HG02973 (cell line): ENCODE data around the gene ACSL1.
"Not testable (repeated sequence)": the region's sequence is repeated elsewhere in the genome, so short reads cannot be mapped to it uniquely, and the experiment has no call there.

Source experiments
- ATAC-seq: cut with Tn5 transposase; IDR thresholded peaks from one replicate; pipeline ENCODE4 v1.9.1; 2021; ENCODE audit warnings: moderate library complexity; ENCODE audit not compliant: unreplicated experiment

The ACSL1 gene

DNA sequence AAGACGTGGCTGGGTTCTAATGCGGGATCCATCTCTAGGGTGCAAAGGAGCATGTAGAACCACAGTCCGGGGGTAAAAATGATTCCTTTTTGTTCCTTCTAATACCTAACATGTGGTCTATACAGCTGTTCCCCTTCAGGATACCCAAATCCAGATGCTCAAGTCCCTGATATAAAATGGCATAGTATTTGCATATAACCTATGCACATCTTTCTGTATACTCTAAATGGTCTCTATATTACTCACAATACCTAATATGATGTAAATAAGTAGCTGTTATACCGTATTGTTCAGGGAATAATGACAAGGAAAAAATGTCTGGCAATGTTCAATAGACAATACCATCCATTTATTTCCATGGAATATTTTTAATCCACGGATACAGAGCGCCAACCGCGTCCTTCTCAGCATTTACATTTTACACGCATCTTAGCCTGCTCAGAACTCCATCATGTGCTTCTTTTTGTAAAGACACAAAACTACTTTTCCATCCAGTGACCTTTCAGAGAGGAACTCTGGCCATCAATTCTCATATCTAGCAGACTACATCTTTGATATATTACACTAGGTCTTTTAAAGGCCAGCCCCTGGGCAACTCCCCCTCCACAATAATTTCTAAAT is 31.9 kb downstream of the ACSL1 start:
- ATAC-seq = no peak

DNA sequence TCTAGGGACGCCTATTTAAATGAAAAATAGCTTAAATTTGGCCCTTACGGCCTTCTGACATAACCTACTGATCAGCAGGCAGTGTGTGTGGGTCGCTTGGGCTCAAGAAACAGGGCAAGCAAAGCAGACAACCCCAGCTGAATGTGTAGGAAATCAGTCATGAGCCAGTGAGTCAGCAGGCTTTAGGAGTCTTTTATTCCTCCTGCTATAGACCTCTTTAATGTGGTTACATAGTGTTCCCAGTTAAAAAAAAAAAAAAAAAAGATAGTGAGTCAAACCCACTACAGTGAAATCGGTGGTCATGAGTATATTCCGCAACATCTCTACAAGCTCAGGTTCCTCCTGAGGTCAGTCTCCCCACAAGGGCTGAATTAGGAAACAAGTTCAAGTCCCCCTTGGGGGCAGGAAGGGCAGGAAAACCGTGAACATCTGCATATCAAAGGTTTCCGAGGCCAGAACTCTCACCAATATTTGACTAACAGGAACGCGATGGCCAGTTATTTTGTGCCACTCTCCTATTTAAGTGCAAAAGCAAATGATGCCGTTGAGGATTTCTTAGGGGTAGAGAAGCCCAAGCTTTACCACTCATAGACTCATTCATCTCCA is 32.7 kb downstream of the ACSL1 start:
- no peak for ATAC-seq

DNA sequence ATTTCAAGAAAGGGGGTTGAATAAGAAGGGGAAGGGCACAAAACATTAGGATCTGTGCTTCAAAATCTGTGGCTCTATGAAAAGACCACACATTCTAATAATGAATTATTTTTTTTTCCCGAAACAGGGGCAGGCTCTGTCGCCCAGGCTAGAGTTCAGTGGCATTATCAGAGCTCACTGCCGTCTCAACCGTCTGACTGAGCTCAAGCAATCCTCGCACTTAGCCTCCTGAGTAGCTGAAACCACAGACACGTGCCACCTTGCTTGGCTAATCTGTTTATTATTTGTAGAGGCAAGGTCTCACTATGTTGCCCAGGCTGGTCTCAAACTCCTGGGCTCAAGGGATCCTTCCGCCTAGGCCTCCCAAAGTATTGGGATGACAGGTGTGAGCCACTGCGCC is 33.4 kb downstream of the ACSL1 start:
- ATAC-seq = no peak

DNA sequence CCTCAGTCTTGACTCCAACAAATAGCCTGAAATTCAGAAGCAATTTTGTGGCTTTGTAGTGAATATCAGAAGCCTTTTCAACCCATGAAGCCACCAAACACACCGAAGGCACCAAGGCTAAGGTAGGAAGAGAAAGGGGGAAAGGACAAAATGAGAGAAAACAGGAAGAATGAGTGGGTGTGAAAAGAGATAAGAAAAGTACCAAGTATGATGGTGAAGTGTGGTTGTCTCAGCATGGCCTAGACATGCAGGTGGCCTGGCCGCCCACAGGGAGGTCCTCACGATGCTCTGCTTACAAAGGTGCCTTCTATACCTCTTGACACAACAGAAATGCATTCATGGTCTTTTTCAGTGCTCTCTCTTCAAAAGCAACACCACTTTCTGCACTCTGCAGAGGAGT is 34.9 kb downstream of the ACSL1 start:
- ATAC-seq = no peak

DNA sequence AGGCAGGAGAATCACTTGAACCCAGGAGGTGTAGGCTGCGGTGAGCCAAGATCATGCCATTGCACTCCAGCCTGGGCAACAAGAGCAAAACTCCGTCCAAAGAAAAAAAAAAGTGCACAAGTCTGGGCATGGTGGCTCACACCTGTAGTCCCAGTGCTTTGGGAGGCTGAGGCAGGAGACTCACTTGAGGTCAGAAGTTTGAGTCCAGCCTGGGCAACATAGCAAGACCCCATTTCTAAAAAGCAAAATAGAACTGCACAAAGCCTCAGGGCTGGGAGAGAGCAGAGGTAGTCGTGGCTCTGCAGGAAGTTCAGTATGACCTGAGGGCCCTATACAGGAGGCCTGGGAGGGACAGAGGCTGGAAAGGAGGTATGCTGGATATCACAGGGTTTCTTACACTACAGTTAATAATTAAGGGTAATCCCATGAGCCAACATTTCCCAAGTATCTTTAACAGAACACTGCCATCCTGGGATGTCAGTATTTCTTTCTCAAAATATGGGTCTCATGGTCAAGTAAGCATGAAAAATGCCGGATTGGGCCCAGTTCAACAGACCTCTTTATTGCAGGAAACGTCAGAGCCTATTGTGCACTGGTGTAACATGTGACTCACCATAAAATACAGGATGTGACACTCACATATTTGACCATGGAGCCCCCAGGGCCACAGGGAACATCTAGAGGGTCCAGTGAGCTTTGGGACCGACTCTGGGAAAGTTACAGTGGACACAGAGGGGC is 37.8 kb downstream of the ACSL1 start:
- ATAC-seq = no peak

DNA sequence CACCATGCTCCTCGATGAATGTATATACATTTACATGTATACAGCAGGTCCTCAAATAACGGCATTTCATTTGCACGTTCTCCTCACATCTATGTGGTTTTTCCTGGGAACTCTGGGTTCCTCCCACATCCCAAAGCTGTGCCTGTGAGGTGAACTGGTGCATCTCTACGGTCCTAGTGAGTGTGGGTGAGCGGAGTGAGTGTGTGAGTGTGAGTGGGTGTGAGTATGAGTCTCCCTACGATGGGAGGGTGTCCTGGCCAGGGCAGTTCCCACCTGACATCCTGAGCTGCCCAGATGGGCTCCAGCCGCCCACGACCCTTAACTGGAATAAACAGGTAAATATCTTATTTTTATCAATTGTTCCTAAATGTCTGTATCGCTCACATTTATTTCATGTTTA is 40.0 kb downstream of the ACSL1 start:
- no peak for ATAC-seq

DNA sequence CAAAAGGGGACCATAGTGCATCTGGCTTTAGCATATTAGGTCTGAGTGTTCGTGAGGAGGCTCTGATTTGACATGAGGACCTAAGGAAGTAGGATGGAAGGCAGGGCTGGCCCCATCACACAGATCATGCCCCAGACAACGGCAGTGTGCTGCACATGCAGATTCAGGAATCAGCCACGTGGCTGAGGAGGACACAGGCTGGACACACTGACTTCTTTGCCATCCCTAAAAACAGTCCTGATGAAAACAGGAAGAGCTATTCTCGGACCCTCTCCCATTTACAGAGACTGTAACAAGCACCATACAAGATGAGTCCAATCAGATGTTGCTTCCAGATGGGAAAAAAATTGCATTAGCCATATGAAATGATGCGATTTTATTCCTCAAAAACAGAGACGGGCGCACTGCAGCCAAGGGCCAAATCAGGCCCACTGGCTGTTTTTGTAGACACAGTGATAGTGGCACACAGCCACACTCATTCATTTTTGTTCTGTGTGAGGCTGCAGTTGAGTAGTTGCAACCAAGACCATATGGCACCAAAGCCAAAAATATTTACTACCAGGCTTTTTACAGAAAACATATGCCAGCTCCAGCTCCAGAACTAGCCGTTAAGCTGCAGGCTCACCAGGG is 41.0 kb downstream of the ACSL1 start:
- ATAC-seq = no peak

DNA sequence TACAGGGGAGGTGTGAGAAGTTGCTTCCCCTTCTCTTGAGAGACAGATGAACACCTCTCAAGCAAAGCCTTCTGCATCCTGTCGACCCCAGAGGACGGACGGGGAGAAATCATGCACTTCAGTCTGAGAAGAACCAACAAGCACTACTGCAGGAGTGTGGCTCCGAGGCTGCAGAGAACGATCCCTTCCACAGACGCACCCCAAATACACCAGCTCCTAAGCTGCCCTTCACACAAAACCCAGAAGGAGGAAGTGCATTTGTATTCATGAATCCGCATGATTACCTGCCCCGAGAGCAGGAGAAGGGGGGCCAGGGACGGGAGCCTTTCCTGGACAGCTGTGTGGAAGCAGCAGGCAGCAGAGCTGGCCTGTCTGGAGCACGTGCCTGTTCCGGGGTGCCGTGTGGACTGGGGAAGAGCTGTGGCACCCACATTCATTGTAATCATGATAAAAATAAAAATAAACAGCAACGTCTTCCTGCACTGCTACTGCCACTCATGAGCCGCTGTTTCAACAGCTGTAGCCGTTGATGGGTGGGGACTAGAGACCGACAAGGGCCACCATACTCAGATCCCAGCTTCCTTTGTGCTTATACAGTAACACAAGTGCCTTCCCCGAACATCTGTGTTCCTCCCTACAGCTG is 42.9 kb downstream of the ACSL1 start:
- ATAC-seq = no peak

DNA sequence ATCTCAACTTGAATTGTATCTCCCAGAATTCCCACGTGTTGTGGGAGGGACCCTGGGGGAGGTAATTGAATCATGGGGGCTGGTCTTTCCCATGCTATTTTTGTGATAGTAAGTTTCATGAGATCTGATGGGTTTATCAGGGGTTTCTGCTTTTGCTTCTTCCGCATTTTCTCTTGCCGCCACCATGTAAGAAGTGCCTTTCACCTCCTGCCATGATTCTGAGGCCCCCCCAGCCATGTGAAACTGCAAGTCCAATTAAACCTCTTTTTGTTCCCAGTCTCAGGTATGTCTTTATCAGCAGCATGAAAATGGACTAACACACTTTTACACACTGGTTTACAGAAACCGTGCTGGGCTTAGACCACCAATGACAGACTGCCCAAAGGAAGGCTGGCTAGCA is 46.6 kb downstream of the ACSL1 start:
- ATAC-seq = not testable (repeated sequence)

DNA sequence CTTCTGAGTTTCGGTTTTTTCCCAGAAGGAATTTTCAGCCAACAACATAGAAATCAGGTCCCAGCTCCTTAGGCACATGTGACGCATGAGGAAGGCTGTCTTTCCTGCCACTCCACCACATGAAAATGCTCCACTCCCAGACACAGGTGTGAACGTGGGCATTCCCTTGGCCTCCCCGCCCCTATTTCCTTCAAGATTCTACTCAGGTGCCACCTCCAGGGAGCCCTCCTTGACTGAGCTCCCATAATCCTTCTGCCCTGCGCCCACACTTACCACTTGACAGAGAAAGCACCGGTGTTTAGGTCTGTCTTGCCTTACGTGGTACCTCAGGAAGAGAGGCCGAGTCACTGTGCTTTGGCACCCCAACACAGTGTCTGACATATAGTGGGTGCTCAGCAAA is 47.4 kb downstream of the ACSL1 start:
- no peak for ATAC-seq

DNA sequence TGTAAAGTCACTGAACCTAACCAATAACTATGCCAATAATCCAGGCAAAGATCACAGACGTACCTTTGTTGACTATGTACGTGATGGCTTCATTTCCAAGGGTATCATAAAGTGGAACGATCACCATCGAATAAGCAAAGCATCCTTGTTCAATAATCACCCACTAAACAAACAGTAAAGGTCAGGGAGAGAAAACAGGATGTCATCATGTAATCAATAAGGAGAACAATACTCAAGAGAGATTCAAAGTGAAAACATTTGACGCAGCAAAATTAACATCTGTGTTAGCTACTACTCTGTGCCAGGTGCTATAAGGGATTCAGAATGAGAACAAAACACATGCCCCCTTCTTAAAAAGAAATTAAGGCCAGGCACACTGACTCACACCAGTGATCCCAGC is 48.9 kb downstream of the ACSL1 start:
- no peak for ATAC-seq

DNA sequence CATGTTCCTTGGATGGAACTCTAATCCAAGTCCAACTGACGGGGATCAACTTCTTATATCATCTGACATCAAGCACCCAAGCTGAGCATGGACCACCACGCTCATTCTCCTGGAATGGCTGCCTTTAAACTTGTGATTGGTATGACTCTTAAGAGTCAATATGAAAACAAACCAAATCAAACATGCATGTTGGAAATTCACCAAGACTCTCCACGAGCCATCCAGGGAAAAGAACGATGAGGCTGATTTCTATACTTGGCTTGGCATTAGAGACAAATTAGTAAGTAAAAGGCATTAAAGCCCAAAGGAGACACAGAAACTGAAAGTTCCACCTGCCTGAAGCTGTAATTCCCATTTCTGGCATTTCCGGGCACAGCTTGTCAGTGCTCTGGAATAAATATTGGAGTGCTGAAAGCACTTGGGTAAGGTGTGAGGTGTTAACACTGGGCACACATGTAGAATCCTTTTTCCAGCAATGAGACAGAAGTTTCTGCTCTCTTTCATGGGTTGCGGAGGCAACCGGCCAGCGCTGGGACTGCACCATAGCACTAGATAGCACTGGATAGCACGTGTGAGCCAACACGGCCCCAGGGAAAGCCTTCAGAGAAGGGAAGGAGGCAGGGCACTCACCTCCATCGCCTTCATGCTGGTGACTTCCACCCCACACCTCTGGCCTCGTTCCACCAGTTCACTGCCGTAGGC is 49.8 kb downstream of the ACSL1 start:
- ATAC-seq = no peak

DNA sequence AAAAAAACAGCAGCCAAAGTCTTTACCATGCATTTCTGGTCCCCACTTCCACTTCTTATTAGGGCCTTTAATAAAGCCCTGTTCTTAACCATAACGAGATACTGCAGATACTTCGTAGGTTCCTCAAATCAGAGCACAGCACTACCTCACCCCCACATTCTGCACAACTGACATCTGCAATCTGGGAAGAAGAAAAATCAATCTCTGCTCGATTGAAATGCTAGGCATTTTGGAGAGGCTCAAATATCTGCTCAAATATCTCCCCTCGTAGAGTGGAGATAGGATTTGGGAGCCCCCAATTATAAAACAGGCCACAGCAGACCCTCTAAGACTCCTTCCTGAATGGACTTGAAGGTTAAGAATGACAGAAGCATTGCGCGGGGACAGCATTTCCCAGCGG is 51.6 kb downstream of the ACSL1 start:
- ATAC-seq = no peak

DNA sequence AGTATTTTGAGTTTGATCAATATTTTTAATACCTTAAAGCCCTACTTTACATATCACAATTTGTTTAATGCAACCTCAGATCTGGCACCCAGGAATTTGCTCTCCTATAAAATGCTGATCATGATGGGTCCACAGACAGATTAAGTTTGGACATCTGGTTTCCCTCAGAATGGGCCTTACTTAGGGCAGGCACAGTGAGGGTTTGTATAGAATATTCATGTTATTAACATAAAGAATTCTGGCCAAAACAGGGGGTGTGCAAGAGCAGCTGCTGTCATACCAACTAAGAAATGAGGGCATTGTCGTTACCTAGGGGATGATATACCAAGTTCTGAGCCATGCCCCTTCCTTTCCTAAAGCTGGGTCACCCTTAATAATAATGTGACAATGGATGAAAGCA is 54.4 kb downstream of the ACSL1 start:
- ATAC-seq = no peak

DNA sequence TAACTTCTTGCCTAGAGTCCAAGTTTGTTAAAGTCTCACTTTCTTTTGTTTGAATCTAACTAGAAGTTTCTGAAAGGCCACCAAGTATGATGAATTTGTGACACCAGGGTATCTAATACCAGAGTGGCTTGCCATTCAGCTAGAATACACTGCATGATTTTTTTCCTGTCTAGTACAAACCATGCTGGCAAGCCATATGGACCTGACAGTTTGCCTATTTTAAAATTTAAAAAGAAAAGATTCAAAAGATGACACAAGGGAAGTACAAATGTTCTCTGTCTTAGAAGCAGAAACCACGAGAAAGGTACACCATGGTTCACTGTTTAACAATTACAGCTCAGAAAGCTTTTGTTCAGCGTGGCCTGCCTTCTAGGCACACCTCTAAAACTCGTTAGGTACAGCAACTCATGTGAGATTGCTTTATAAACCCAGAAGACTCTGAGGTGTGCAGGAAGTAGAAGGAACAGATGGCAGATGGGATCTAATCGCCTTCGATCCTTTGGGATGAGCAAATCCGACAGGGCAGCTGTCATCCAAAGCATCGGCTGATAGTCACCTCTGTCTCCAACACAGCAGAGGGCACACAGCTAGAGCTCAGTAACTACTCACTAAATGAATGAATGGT is 56.5 kb downstream of the ACSL1 start:
- ATAC-seq = no peak

DNA sequence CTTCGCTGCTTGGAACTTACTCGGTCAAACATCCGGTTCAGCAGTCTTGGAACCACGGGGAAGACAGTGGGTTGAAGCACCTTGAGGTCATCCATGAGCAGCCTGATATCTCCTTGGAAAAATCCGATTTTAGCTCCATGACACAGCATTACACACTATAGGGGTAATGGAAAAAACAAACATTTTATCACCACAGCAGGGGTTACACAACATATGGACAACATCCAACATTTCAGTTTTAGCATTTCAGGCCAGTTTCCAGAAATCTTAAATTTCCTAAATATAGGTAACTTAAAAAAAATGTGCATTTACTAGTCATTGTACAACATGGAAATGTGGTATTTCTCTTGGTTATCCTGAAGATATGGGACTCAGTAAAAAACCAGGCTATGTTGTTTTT is 57.5 kb downstream of the ACSL1 start:
- no peak for ATAC-seq

DNA sequence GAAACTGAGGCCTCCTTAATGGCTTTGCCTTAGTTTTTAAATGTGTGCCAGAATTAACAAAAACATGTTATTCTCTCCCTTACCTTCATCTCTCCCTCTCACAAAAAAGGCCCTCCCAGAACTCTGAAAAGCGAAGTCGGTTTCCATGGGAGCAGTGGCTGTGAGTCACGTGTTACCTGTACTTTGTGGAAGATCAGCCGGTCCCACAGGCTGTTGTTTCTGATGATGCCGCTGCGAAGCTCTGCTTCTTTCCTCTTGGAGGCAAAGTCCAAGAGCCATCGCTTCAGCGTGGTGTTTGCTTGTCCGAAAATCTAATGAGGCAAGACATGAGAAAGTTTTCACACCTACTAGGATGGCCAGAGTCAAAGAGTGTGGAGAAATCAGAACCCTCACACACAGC is 59.3 kb downstream of the ACSL1 start:
- no peak for ATAC-seq

DNA sequence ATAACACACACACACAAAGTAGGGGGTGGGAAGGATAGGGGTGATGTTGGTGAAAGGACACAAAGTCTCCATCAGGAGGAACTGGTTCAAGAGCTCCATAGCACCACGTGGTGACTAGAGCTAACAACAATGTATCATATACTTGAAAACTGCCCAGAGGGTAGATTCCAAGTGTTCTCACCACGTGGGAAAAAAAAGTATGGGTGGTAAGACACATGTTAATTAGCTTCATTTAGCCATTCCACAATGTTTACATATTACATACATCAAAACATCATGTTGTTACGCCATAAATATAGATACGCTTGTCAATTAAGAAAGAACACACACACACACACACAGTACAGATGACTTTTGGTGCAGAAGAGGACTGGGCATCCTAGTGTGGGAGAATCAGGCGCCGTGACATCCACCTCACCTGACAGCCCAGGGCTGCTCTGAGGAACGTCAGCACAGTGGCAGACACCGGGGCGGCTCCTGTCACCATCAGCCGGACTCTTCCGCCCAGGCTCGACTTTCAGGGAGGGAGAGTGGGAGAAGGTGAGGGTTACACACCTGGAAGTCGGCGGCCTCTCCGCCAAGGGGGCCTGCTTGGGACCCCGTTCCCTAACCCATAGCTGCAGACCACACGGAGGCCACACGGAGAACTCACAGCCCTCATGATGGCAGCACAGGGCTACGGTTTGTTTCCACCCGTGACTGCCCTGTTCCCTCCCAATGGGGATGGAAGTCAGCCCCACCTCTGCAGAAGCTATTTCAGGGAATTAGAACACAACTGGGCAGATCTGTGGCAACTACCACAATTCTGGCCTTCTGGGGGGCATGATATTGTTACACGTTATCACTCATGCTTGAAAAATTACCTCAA is 60.1 kb downstream of the ACSL1 start:
- ATAC-seq = no peak

DNA sequence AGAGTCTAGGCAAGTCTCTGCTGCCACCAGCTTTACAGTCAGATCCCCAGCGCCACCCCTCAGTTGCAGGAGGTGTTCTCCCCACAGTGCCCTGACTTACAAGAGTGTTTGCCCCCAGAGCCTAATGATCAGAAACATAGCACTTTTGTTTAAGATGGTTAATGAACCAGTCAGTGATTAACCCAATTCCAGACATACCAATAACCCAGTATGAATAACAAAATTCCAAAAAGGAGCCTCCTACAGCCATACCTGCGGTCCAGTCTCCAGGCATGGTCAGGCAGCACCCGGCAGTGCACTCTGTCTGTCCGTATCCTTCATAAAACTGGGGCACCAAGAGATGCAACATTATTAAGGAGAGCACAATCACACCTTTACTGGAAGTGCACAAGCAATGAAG is 61.2 kb downstream of the ACSL1 start:
- no peak for ATAC-seq
